ENCODE measurements around the gene ACTA1. TPM values are rescaled to one million over a fixed set of nuclear protein-coding genes. Genes with fewer than 3 reads are reported as not detected.

The ACTA1 gene
- total RNA-seq, 2 donors from 2014 or later = 8.2 to 17.3 TPM

GRCh38 chr1:229432905-229433304, 989 bp downstream of the ACTA1 start:
- Mint-ChIP-seq H3K36me3 (ENCODE audit: low read depth) (no peaks in the 10 kb centered on the region), H3K4me3 (no peak overlapping the region), H3K27ac (no peak overlapping the region), H3K4me1 (peaks cover 4% of the 10 kb centered on the region), H3K27me3 (ENCODE audit: insufficient read depth) (peaks cover 62% of the 10 kb centered on the region), H3K9me3 (peaks cover 2% of the 10 kb centered on the region)
- H3K9ac ChIP-seq (ENCODE audit: extremely low read depth, low read length, poor library complexity, severe bottlenecking) = no peak overlapping the region
- H3K27ac ChIP-seq (ENCODE audit: low read depth, low read length) = no peak overlapping the region
- 85 to 90% methylated on average over 28 to 37 of the region's 37 CpGs for WGBS, 2 experiments (ENCODE audit: insufficient coverage in 1 of 2, insufficient read length in 1 of 2)
- no peaks in the 10 kb centered on the region for H3K4me1 ChIP-seq (ENCODE audit: control insufficient read depth, insufficient read depth, low read length)
- peak overlapping the region; percentile 83 for H3K4me3 ChIP-seq (ENCODE audit: low read length)
- no peaks in the 10 kb centered on the region for H3K9me3 ChIP-seq (ENCODE audit: control insufficient read depth, low read length)
- H3K27me3 ChIP-seq (ENCODE audit: control insufficient read depth, insufficient read depth, low read length, poor library complexity, severe bottlenecking) = peaks cover 54% of the 10 kb centered on the region
- TF ChIP-seq, protein P1, sequence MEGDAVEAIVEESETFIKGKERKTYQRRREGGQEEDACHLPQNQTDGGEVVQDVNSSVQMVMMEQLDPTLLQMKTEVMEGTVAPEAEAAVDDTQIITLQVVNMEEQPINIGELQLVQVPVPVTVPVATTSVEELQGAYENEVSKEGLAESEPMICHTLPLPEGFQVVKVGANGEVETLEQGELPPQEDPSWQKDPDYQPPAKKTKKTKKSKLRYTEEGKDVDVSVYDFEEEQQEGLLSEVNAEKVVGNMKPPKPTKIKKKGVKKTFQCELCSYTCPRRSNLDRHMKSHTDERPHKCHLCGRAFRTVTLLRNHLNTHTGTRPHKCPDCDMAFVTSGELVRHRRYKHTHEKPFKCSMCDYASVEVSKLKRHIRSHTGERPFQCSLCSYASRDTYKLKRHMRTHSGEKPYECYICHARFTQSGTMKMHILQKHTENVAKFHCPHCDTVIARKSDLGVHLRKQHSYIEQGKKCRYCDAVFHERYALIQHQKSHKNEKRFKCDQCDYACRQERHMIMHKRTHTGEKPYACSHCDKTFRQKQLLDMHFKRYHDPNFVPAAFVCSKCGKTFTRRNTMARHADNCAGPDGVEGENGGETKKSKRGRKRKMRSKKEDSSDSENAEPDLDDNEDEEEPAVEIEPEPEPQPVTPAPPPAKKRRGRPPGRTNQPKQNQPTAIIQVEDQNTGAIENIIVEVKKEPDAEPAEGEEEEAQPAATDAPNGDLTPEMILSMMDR (conservative IDR thresholded peaks at IDR 0.05) = no peak
- no peaks in the 10 kb centered on the region for H3K36me3 ChIP-seq (ENCODE audit: control insufficient read depth, insufficient read depth, low read length)
- no peak for DNase-seq

DNA sequence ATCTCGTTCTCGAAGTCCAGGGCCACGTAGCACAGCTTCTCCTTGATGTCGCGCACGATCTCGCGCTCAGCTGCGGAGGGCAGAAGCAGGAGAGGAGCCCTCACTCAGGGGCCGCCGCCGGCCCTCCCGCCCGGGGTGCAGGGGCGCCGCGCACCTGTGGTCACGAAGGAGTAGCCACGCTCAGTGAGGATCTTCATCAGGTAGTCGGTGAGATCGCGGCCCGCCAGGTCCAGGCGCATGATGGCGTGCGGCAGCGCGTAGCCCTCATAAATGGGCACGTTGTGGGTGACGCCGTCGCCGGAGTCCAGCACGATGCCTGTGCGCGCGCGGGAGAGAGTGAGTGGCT, 1.8 kb downstream of the ACTA1 start:
- H3K36me3 ChIP-seq (ENCODE audit: control insufficient read depth, insufficient read depth, low read length) = no peaks in the 10 kb centered on the region
- DNase-seq = no peak
- H3K4me3 Mint-ChIP-seq = no peak overlapping the region
- peaks cover 54% of the 10 kb centered on the region for H3K27me3 ChIP-seq (ENCODE audit: control insufficient read depth, insufficient read depth, low read length, poor library complexity, severe bottlenecking)
- H3K27ac Mint-ChIP-seq = no peak overlapping the region
- no peak overlapping the region for H3K9ac ChIP-seq (ENCODE audit: extremely low read depth, low read length, poor library complexity, severe bottlenecking)
- H3K4me1 Mint-ChIP-seq = peaks cover 4% of the 10 kb centered on the region
- 85 to 97% methylated on average over 11 to 38 of the region's 38 CpGs for whole genome bisulfite sequencing, 2 experiments (ENCODE audit: insufficient coverage in 1 of 2, insufficient read length in 1 of 2)
- H3K27me3 Mint-ChIP-seq (ENCODE audit: insufficient read depth) = peaks cover 62% of the 10 kb centered on the region
- no peaks in the 10 kb centered on the region for H3K4me1 ChIP-seq (ENCODE audit: control insufficient read depth, insufficient read depth, low read length)
- peaks cover 2% of the 10 kb centered on the region for H3K9me3 Mint-ChIP-seq
- no peaks in the 10 kb centered on the region for H3K9me3 ChIP-seq (ENCODE audit: control insufficient read depth, low read length)
- TF ChIP-seq, protein P1 (conservative IDR thresholded peaks at IDR 0.05) = no peak
- H3K27ac ChIP-seq (ENCODE audit: low read depth, low read length) = no peak overlapping the region
- H3K4me3 ChIP-seq (ENCODE audit: low read length) = no peak overlapping the region
- H3K36me3 Mint-ChIP-seq (ENCODE audit: low read depth) = no peaks in the 10 kb centered on the region

DNA sequence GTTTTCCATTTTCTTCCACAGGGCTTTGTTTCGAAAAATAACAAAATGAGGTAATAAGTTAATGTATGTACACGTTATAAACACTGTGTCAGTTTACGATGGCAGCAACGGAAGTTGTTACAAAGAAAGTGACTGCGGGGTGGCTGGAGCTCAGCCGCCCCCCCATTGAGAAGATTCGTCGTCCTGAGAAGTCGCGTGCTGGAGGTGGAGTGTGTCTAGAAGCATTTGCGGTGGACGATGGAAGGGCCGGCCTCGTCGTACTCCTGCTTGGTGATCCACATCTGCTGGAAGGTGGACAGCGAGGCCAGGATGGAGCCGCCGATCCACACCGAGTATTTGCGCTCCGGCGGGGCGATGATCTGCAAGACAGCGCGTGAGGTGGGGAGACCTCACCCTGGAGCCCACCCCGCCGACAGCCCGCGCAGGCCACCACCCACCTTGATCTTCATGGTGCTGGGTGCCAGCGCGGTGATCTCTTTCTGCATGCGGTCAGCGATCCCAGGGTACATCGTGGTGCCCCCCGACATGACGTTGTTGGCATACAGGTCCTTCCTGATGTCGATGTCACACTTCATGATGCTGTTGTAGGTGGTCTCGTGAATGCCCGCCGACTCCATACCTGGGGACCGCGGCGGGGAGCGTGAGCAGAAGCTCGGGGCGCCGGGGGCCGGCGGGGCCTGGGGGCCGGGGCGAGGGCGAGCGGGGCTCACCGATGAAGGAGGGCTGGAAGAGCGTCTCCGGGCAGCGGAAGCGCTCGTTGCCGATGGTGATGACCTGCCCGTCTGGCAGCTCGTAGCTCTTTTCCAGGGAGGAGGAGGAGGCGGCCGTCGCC, 2.4 kb downstream of the ACTA1 start:
- no peaks in the 10 kb centered on the region for H3K4me1 ChIP-seq (ENCODE audit: control insufficient read depth, insufficient read depth, low read length)
- TF ChIP-seq, protein P1 (conservative IDR thresholded peaks at IDR 0.05) = no peak
- no peak overlapping the region for H3K27ac ChIP-seq (ENCODE audit: low read depth, low read length)
- no peak overlapping the region for H3K4me3 ChIP-seq (ENCODE audit: low read length)
- no peaks in the 10 kb centered on the region for H3K36me3 ChIP-seq (ENCODE audit: control insufficient read depth, insufficient read depth, low read length)
- H3K36me3 Mint-ChIP-seq (ENCODE audit: low read depth) = no peaks in the 10 kb centered on the region
- no peak overlapping the region for H3K9ac ChIP-seq (ENCODE audit: extremely low read depth, low read length, poor library complexity, severe bottlenecking)
- H3K4me1 Mint-ChIP-seq = peaks cover 4% of the 10 kb centered on the region
- peaks cover 54% of the 10 kb centered on the region for H3K27me3 ChIP-seq (ENCODE audit: control insufficient read depth, insufficient read depth, low read length, poor library complexity, severe bottlenecking)
- DNase-seq = peak; percentile 50
- 78 to 81% methylated on average over 37 to 65 of the region's 65 CpGs for WGBS, 2 experiments (ENCODE audit: insufficient coverage in 1 of 2, insufficient read length in 1 of 2)
- H3K27ac Mint-ChIP-seq = no peak overlapping the region
- peaks cover 2% of the 10 kb centered on the region for H3K9me3 Mint-ChIP-seq
- no peaks in the 10 kb centered on the region for H3K9me3 ChIP-seq (ENCODE audit: control insufficient read depth, low read length)
- H3K4me3 Mint-ChIP-seq = no peak overlapping the region
- peaks cover 63% of the 10 kb centered on the region for H3K27me3 Mint-ChIP-seq (ENCODE audit: insufficient read depth)

All from endodermal cell (in vitro differentiated cells).